Measurements from ENCODE around the gene PUDP.
A peak's percentile ranks its signal among the peaks of the same experiment; 100 is the strongest.

Gene PUDP

DNA sequence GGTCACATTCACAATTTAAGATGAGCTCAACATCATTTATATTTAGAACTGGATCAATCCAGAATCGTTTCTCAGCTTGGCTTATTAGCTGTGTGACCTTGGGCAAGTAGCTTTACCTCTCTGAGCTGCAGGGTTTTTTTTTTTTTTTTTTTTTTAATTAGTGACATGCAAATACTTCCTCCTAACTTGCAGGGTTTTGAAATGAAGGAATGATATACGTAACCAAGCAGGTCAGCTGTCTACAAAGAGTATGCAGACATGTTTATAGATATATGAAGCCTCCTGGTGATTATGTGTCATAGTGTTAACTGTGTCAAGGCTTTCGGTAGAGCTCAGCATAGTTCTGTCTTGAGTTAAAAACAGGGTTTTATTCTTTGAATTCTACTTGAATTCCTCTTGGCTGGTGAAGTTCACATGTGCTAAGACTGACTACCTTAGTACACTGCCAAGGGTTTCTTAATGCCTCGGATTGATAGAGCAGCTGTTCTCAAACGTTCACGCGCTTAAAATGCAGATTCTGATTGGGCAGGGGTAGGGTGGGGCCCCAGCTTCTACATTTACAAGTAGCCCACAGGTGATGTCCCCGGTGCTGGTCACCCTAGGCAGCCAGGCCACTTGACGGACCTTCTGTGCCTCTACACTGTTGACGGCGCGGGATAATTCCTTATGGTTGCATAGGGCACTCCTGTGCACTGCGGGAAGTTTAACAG is 1.1 kb downstream of the PUDP start:
- Histone ChIP-seq H3K4me1 (ENCODE audit: control insufficient read depth, insufficient read depth, low read length) (peaks cover 11% of the 10 kb centered on the region), H3K4me3 (ENCODE audit: low read depth, low read length) (peak overlapping the region; percentile 97), H3K27me3 (ENCODE audit: control insufficient read depth, insufficient read depth, low read length) (no peaks in the 10 kb centered on the region), H3K27ac (ENCODE audit: low read depth, low read length) (no peak overlapping the region), H3K9me3 (ENCODE audit: control insufficient read depth, insufficient read depth, low read length) (no peaks in the 10 kb centered on the region), H3K36me3 (ENCODE audit: control insufficient read depth, insufficient read depth, low read length) (no peaks in the 10 kb centered on the region), H3K9ac (ENCODE audit: low read depth, low read length) (no peak overlapping the region)

DNA sequence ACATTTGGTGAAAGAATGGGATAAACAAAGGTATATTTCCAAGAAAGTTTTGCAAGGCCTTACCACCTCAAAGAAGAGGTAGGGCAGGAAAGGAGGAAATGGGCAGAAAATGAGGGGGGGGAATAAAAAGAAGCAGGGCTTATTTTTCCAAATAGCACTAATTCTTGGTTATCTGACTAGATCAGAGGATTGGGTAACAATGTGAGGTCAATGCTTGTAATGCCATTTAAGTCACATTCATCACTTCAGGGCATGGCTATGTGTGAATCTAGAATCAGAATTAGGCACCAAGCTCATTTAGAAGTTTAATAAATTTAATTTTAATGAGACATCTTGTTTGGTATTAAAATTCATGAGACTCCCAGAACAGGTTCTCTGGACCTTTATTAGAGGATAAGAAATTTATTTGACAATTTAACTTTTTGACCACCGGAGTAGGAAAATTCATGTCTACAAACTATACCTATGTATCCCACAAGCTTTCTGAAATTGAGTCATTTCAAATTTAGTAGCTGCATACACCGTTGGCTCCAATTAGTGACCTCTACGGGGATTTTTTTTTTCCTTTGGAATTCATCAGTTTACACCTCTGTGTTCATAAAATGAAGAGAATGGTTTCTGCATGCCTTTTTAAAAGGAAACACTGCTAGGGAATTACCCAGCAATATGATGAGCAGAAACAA is 1.8 kb downstream of the PUDP start:
- Histone ChIP-seq H3K36me3 (ENCODE audit: control insufficient read depth, insufficient read depth, low read length) (no peaks in the 10 kb centered on the region), H3K9me3 (ENCODE audit: control insufficient read depth, insufficient read depth, low read length) (no peaks in the 10 kb centered on the region), H3K27ac (ENCODE audit: low read depth, low read length) (no peak overlapping the region), H3K4me3 (ENCODE audit: low read depth, low read length) (no peak overlapping the region), H3K9ac (ENCODE audit: low read depth, low read length) (no peak overlapping the region), H3K27me3 (ENCODE audit: control insufficient read depth, insufficient read depth, low read length) (no peaks in the 10 kb centered on the region), H3K4me1 (ENCODE audit: control insufficient read depth, insufficient read depth, low read length) (peaks cover 11% of the 10 kb centered on the region)

GRCh38 chrX:7145454-7145853 is 2.5 kb downstream of the PUDP start:
- Histone ChIP-seq H3K27me3 (ENCODE audit: control insufficient read depth, insufficient read depth, low read length) (no peaks in the 10 kb centered on the region), H3K27ac (ENCODE audit: low read depth, low read length) (no peak overlapping the region), H3K9ac (ENCODE audit: low read depth, low read length) (no peak overlapping the region), H3K9me3 (ENCODE audit: control insufficient read depth, insufficient read depth, low read length) (no peaks in the 10 kb centered on the region), H3K4me3 (ENCODE audit: low read depth, low read length) (no peak overlapping the region), H3K4me1 (ENCODE audit: control insufficient read depth, insufficient read depth, low read length) (peaks cover 11% of the 10 kb centered on the region), H3K36me3 (ENCODE audit: control insufficient read depth, insufficient read depth, low read length) (no peaks in the 10 kb centered on the region)

DNA sequence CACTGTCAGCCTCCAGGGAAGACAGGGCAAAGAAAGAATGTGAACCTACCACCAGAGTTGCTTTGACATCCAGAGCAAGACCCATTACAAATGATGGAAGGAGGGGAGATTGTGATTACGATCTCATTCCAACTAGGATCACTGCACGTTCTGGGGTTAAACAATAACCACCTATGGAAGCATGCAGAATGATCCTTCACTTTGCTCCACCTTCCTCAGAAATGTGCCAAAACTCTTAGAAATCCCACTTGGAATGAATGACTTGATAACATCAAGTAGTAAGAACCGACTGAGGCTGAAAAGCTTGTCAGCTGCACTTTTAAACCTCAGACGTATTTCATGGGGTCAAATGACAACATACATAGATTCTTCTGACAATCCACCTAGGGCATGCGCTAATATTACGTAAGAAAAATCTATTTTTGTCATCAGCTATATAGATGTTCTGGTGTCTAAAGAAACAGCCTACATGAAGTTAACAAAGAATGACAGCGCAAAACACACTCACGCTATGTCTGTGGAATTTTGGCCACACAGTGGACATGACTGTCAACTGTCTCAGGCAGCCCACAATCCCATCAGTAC is 3.9 kb downstream of the PUDP start:
- Histone ChIP-seq H3K4me3 (ENCODE audit: low read depth, low read length) (no peak overlapping the region), H3K36me3 (ENCODE audit: control insufficient read depth, insufficient read depth, low read length) (no peaks in the 10 kb centered on the region), H3K9ac (ENCODE audit: low read depth, low read length) (no peak overlapping the region), H3K27me3 (ENCODE audit: control insufficient read depth, insufficient read depth, low read length) (no peaks in the 10 kb centered on the region), H3K4me1 (ENCODE audit: control insufficient read depth, insufficient read depth, low read length) (peaks cover 11% of the 10 kb centered on the region), H3K27ac (ENCODE audit: low read depth, low read length) (no peak overlapping the region), H3K9me3 (ENCODE audit: control insufficient read depth, insufficient read depth, low read length) (no peaks in the 10 kb centered on the region)

DNA sequence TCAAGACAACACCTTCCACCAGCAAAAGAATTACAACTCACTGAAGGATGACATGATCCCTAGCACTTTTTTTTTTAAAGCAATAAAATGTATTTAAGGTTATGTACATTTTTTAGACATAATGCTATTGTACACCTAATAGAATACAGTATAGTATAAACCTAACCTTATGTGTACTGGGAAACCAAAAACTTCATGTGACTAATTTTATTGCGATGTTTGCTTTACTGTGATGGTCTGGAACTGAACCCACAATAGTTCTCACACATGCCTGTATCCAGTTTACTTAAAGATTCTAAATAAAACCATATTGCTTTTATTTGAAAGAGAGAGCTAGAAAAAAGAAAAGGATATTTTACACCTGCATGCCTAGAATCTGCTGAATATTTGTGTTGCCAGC is 4.9 kb downstream of the PUDP start:
- H3K9me3 ChIP-seq (ENCODE audit: control insufficient read depth, insufficient read depth, low read length): no peaks in the 10 kb centered on the region
- no peak overlapping the region for H3K9ac ChIP-seq (ENCODE audit: low read depth, low read length)
- H3K36me3 ChIP-seq (ENCODE audit: control insufficient read depth, insufficient read depth, low read length): no peaks in the 10 kb centered on the region
- no peak overlapping the region for H3K27ac ChIP-seq (ENCODE audit: low read depth, low read length)
- no peak overlapping the region for H3K4me3 ChIP-seq (ENCODE audit: low read depth, low read length)
- peaks cover 11% of the 10 kb centered on the region for H3K4me1 ChIP-seq (ENCODE audit: control insufficient read depth, insufficient read depth, low read length)
- H3K27me3 ChIP-seq (ENCODE audit: control insufficient read depth, insufficient read depth, low read length): no peaks in the 10 kb centered on the region

- Histone ChIP-seq H3K36me3 (ENCODE audit: control insufficient read depth, insufficient read depth, low read length) (no peaks in the 10 kb centered on the region), H3K27me3 (ENCODE audit: control insufficient read depth, insufficient read depth, low read length) (no peaks in the 10 kb centered on the region), H3K4me1 (ENCODE audit: control insufficient read depth, insufficient read depth, low read length) (no peaks in the 10 kb centered on the region), H3K4me3 (ENCODE audit: low read depth, low read length) (no peak overlapping the region), H3K9ac (ENCODE audit: low read depth, low read length) (no peak overlapping the region), H3K27ac (ENCODE audit: low read depth, low read length) (no peak overlapping the region), H3K9me3 (ENCODE audit: control insufficient read depth, insufficient read depth, low read length) (no peaks in the 10 kb centered on the region)
Measured at GRCh38 chrX:7139202-7140081, 8.5 kb downstream of the PUDP start.

- no peak overlapping the region for H3K27ac ChIP-seq (ENCODE audit: low read depth, low read length)
- H3K9me3 ChIP-seq (ENCODE audit: control insufficient read depth, insufficient read depth, low read length): no peaks in the 10 kb centered on the region
- H3K27me3 ChIP-seq (ENCODE audit: control insufficient read depth, insufficient read depth, low read length): no peaks in the 10 kb centered on the region
- H3K4me1 ChIP-seq (ENCODE audit: control insufficient read depth, insufficient read depth, low read length): peaks cover 16% of the 10 kb centered on the region
- no peak overlapping the region for H3K4me3 ChIP-seq (ENCODE audit: low read depth, low read length)
- H3K9ac ChIP-seq (ENCODE audit: low read depth, low read length): no peak overlapping the region
- H3K36me3 ChIP-seq (ENCODE audit: control insufficient read depth, insufficient read depth, low read length): no peaks in the 10 kb centered on the region
Measured at GRCh38 chrX:7134981-7135380, 13.0 kb downstream of the PUDP start.

GRCh38 chrX:7133050-7133440 is 14.9 kb downstream of the PUDP start:
- H3K36me3 ChIP-seq (ENCODE audit: control insufficient read depth, insufficient read depth, low read length): no peaks in the 10 kb centered on the region
- H3K9me3 ChIP-seq (ENCODE audit: control insufficient read depth, insufficient read depth, low read length): no peaks in the 10 kb centered on the region
- H3K9ac ChIP-seq (ENCODE audit: low read depth, low read length): 0 out of 2 replicates have a peak overlapping the region, but pooled peaks have one; percentile 12
- no peaks in the 10 kb centered on the region for H3K27me3 ChIP-seq (ENCODE audit: control insufficient read depth, insufficient read depth, low read length)
- H3K27ac ChIP-seq (ENCODE audit: low read depth, low read length): peak overlapping the region; percentile 44
- no peak overlapping the region for H3K4me3 ChIP-seq (ENCODE audit: low read depth, low read length)
- peaks cover 16% of the 10 kb centered on the region for H3K4me1 ChIP-seq (ENCODE audit: control insufficient read depth, insufficient read depth, low read length)

DNA sequence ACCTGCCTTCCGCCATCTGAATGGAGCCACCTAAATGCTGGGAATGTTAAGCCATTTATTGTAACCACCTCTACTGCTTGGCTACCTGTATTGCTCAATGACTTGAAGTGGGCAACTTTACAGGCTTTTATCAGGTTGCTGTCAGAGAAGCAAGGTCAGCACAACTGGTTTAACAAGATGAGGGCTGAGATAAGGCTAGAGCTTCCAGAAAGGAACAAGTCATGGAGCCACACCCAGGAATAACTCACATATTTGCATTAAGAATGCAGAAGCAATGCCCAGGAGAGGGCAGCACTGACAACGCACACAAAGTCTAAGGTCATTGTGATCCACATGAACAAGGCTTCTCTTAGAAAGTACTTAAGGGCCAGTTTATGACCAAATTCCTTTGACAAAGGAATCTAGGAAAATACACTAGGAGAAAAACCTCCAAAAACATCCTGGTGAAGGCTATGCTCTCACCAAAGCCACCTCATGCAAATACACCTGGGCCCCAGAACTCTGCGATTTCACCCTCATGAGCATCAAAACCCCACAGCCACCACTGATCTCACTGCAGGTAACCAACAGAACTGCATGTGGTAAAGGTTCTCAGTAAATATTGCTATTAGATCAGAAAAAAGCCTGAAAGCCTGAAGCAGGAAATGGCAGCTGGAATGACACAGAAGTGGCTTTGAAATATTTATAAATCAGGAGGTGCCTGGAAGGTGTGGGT is 15.5 kb downstream of the PUDP start:
- H3K27ac ChIP-seq (ENCODE audit: low read depth, low read length): peak overlapping the region; percentile 44
- H3K9me3 ChIP-seq (ENCODE audit: control insufficient read depth, insufficient read depth, low read length): no peaks in the 10 kb centered on the region
- H3K27me3 ChIP-seq (ENCODE audit: control insufficient read depth, insufficient read depth, low read length): no peaks in the 10 kb centered on the region
- no peak overlapping the region for H3K4me3 ChIP-seq (ENCODE audit: low read depth, low read length)
- H3K9ac ChIP-seq (ENCODE audit: low read depth, low read length): 0 out of 2 replicates have a peak overlapping the region, but pooled peaks have one; percentile 12
- H3K4me1 ChIP-seq (ENCODE audit: control insufficient read depth, insufficient read depth, low read length): peaks cover 16% of the 10 kb centered on the region
- no peaks in the 10 kb centered on the region for H3K36me3 ChIP-seq (ENCODE audit: control insufficient read depth, insufficient read depth, low read length)

- Histone ChIP-seq H3K4me3 (ENCODE audit: low read depth, low read length) (no peak overlapping the region), H3K36me3 (ENCODE audit: control insufficient read depth, insufficient read depth, low read length) (no peaks in the 10 kb centered on the region), H3K27me3 (ENCODE audit: control insufficient read depth, insufficient read depth, low read length) (no peaks in the 10 kb centered on the region), H3K4me1 (ENCODE audit: control insufficient read depth, insufficient read depth, low read length) (peaks cover 16% of the 10 kb centered on the region), H3K9me3 (ENCODE audit: control insufficient read depth, insufficient read depth, low read length) (no peaks in the 10 kb centered on the region), H3K27ac (ENCODE audit: low read depth, low read length) (no peak overlapping the region), H3K9ac (ENCODE audit: low read depth, low read length) (no peak overlapping the region)
Measured at GRCh38 chrX:7131621-7132020, 16.3 kb downstream of the PUDP start.
